ENCODE results near the gene HSD17B12.
"Not testable (repeated sequence)": the region's sequence is repeated elsewhere in the genome, so short reads cannot be mapped to it uniquely, and the experiment has no call there.

Gene HSD17B12

GRCh38 chr11:43643898-43644620 is 36.5 kb upstream of the HSD17B12 start:
- TF ChIP-seq CTCF (IDR thresholded peaks at IDR 0.05; ENCODE audit: control insufficient read depth, extremely low read depth, insufficient read depth), result no peak
- peak; percentile 49 for DNase-seq (ENCODE audit: low read depth)
- H3K4me3 ChIP-seq (ENCODE audit: low read depth, low read length), result peak overlapping the region; percentile 70

GRCh38 chr11:43644621-43645299 is 35.8 kb upstream of the HSD17B12 start:
- no peak for DNase-seq (ENCODE audit: low read depth)
- H3K4me3 ChIP-seq (ENCODE audit: low read depth, low read length), result peak overlapping the region; percentile 70
- TF ChIP-seq CTCF (IDR thresholded peaks at IDR 0.05; ENCODE audit: control insufficient read depth, extremely low read depth, insufficient read depth), result no peak

GRCh38 chr11:43646767-43647166 is 33.8 kb upstream of the HSD17B12 start:
- H3K4me3 ChIP-seq (ENCODE audit: low read depth, low read length), result no peak overlapping the region
- DNase-seq (ENCODE audit: low read depth), result no peak
- TF ChIP-seq CTCF (IDR thresholded peaks at IDR 0.05; ENCODE audit: control insufficient read depth, extremely low read depth, insufficient read depth), result no peak

- no peak for DNase-seq (ENCODE audit: low read depth)
- no peak overlapping the region for H3K4me3 ChIP-seq (ENCODE audit: low read depth, low read length)
- no peak for TF ChIP-seq CTCF (IDR thresholded peaks at IDR 0.05; ENCODE audit: control insufficient read depth, extremely low read depth, insufficient read depth)
Observed at GRCh38 chr11:43648888-43649287, 31.6 kb upstream of the HSD17B12 start.

- peak; percentile 51 for DNase-seq (ENCODE audit: low read depth)
- TF ChIP-seq CTCF (IDR thresholded peaks at IDR 0.05; ENCODE audit: control insufficient read depth, extremely low read depth, insufficient read depth), result peak; percentile 51
- peak overlapping the region; percentile 2; the same call in 1 of the 2 replicates for H3K4me3 ChIP-seq (ENCODE audit: low read depth, low read length)
Observed at GRCh38 chr11:43649501-43649900, 31.0 kb upstream of the HSD17B12 start.

- no peak for TF ChIP-seq CTCF (IDR thresholded peaks at IDR 0.05; ENCODE audit: control insufficient read depth, extremely low read depth, insufficient read depth)
- peak; percentile 92 for DNase-seq (ENCODE audit: low read depth)
- H3K4me3 ChIP-seq (ENCODE audit: low read depth, low read length), result no peak overlapping the region
Observed at GRCh38 chr11:43649921-43650320, 30.6 kb upstream of the HSD17B12 start.

- H3K4me3 ChIP-seq (ENCODE audit: low read depth, low read length); DNase-seq (ENCODE audit: low read depth): not testable (repeated sequence)
Observed at GRCh38 chr11:43663018-43663417, 17.5 kb upstream of the HSD17B12 start.

All from LNCaP clone FGC (cell line).